ENCODE data around the gene DNAJC22.

The DNAJC22 gene

GRCh38 chr12:49364989-49365388 lies 18.3 kb downstream of the DNAJC22 start:
- no peak for TF ChIP-seq CTCF (IDR thresholded peaks at IDR 0.05; ENCODE audit: low read depth, low read length)
- peak; percentile 75 for DNase-seq (ENCODE audit: low read depth, low spot score)
- in situ Hi-C loops (cut with HindIII; ENCODE audit: low sequenced_read_pairs) = loop anchor here (25.0 kb wide), 1 partner anchor 147 kb away; no protein-coding TSS in a partner anchor
- no peak overlapping the region for H3K4me3 ChIP-seq (ENCODE audit: low read depth, low read length)

DNA sequence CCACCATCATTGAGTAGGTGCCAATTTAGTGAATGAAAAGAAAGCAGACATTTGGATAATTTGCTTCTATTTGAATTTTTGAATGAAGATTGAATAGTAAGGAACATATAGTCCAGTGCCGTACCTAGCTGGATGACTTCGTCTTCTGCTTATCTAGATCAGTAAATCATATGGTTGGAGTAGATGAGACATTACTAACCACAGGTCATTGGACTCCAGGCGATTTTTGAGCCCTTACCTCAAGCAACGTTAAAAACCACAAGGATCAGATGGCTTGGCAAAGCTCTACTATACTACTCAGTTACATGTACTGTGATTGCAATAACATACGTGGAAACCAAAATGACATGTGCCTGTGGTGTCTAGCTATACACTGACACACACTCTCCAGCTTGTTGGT lies 18.9 kb downstream of the DNAJC22 start:
- peak overlapping the region; percentile 7 for H3K4me3 ChIP-seq (ENCODE audit: low read depth, low read length)
- in situ Hi-C loops (cut with HindIII; ENCODE audit: low sequenced_read_pairs) = loop anchor here (25.0 kb wide), 1 partner anchor 147 kb away; no protein-coding TSS in a partner anchor
- DNase-seq (ENCODE audit: low read depth, low spot score) = peak; percentile 79
- no peak for TF ChIP-seq CTCF (IDR thresholded peaks at IDR 0.05; ENCODE audit: low read depth, low read length)

DNA sequence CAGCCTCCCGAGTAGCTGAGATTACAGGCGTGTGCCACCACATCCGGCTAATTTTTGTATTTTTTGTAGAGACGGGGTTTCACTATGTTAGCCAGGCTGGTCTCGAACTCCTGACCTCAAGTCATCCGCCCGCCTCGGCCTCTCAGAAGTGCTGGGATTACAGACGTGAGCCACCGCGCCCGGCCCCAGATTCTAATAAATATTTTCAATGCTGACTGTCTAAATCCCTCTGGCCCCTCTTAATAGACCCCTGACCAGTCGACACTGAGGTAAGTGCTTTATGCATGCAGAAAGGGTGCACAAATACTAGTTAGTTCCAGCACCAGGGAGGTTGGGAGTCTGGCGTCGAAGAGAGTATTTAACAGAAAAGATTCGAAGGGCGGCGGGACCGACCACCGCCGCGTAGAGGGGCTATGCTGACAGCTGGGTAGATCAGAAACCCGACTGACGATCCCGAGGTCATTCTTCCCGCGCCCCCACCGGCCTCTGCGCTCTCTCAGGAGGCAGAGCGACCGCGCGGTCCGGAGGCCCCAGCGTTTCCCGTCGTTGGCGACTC lies 19.5 kb downstream of the DNAJC22 start:
- DNase-seq (ENCODE audit: low read depth, low spot score) = no peak
- H3K4me3 ChIP-seq (ENCODE audit: low read depth, low read length) = peak overlapping the region; percentile 64
- no peak for TF ChIP-seq CTCF (IDR thresholded peaks at IDR 0.05; ENCODE audit: low read depth, low read length)
- in situ Hi-C loops (cut with HindIII; ENCODE audit: low sequenced_read_pairs) = loop anchor here (25.0 kb wide), 1 partner anchor 146 kb away; no protein-coding TSS in a partner anchor

DNA sequence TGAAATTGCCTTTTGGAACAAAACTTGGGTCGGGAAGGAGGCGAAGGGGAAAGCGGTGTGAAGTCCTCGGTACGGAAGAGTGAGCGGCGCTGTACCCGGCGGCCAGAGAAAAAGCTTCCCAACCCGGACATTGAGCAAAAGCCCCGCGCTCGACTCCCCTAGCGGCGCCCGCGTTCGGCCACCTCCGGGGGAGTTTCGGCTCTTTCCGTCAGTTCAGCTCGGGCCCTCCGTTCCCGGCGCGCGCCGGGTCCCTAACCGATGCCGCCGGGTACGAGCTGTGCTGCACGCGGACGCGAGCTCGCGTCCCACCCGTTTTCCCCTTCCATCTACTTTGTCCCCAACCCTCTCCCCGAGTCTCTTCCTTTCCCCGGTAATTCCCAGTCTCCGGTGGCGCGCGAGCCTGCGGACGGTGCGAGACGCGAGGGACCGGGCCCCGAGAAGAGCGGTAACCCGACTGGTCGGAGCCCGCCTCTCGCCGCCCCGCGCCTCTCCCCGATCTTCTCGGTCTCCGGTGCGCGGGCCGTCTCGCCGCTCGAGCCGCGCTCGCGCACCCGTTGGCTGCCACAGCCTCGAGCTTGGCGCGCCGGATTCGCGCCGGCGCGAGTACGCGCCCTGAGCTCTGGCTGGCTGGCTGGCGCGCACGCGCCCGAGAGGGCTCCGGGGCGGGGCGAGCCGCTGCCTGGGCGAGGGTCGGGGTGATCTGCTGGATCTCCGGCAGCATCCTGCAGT lies 20.1 kb downstream of the DNAJC22 start:
- H3K4me3 ChIP-seq (ENCODE audit: low read depth, low read length) = peak overlapping the region; percentile 64
- DNase-seq (ENCODE audit: low read depth, low spot score) = peak; percentile 98
- in situ Hi-C loops (cut with HindIII; ENCODE audit: low sequenced_read_pairs) = loop anchor here (25.0 kb wide), 1 partner anchor 145 kb away; no protein-coding TSS in a partner anchor
- TF ChIP-seq CTCF (IDR thresholded peaks at IDR 0.05; ENCODE audit: low read depth, low read length) = peak; percentile 31

- no peak for DNase-seq (ENCODE audit: low read depth, low spot score)
- no peak for TF ChIP-seq CTCF (IDR thresholded peaks at IDR 0.05; ENCODE audit: low read depth, low read length)
- H3K4me3 ChIP-seq (ENCODE audit: low read depth, low read length) = peak within 1 kb of the TSS; percentile 64
- in situ Hi-C loops (cut with HindIII; ENCODE audit: low sequenced_read_pairs) = loop anchor here (25.0 kb wide), 1 partner anchor 145 kb away; no protein-coding TSS in a partner anchor
Observed at GRCh38 chr12:49367381-49368239, 20.9 kb downstream of the DNAJC22 start, which contains the start of gene SPATS2. SPATS2 (plus strand) TSS chr12:49367462; CDS start chr12:49461013, 93,551 bp downstream.

DNA sequence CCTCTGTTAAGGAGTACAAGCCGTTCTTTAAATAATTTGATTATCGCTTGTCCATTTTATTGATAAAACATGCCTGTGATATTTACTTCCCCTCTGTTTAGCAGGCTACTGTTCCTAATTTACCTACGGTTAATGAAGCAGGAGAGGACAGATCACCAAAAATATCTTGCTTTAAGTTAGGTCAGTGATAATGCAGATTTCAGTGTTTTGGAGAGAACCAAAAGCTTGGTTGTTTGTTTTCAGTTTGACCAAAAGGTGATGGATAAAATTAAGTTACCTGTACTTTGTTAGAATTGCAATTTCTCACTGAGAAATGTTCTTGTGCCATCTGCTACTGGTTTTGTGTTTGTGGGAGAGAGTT lies 21.5 kb downstream of the DNAJC22 start:
- no peak for TF ChIP-seq CTCF (IDR thresholded peaks at IDR 0.05; ENCODE audit: low read depth, low read length)

More for the DNA sequence above, 21.5 kb downstream of the DNAJC22 start:
- in situ Hi-C loops (cut with HindIII; ENCODE audit: low sequenced_read_pairs) = loop anchor here (25.0 kb wide), 1 partner anchor 144 kb away; no protein-coding TSS in a partner anchor
- DNase-seq (ENCODE audit: low read depth, low spot score) = no peak
- peak overlapping the region; percentile 64 for H3K4me3 ChIP-seq (ENCODE audit: low read depth, low read length)
